KMS-11 (cell line): ENCODE measurements around the gene SNX10.

Experiments
- H2AFZ ChIP-seq: fragments of 200-600 bp; sonication (generic); 2 replicates; pipeline ENCODE4 v1.6.1; 2016; ENCODE audit warnings: antibody characterized with exemption, mixed run types, low read depth
- H3K27ac ChIP-seq: fragments of 200-600 bp; sonication (generic); 2 replicates; pipeline ENCODE4 v1.6.1; 2016; ENCODE audit warnings: mild to moderate bottlenecking, mixed run types
- H3K27me3 ChIP-seq: fragments of 200-600 bp; sonication (generic); 2 replicates; pipeline ENCODE4 v1.6.1; 2017; ENCODE audit warnings: mild to moderate bottlenecking, low read depth, mixed run types, moderate library complexity; ENCODE audit not compliant: insufficient read depth
- H3K36me3 ChIP-seq: fragments of 200-600 bp; sonication (generic); 2 replicates; pipeline ENCODE4 v1.6.1; 2017; ENCODE audit warnings: mild to moderate bottlenecking, mixed run types; ENCODE audit not compliant: insufficient read depth
- H3K4me1 ChIP-seq: fragments of 200-600 bp; sonication (generic); 2 replicates; pipeline ENCODE4 v1.6.1; 2016; ENCODE audit warnings: mild to moderate bottlenecking, low read depth, mixed run types; ENCODE audit not compliant: poor library complexity, severe bottlenecking
- H3K4me2 ChIP-seq: fragments of 200-600 bp; sonication (generic); 2 replicates; pipeline ENCODE4 v1.7.0; 2016; ENCODE audit warnings: mild to moderate bottlenecking, mixed run types
- H3K4me3 ChIP-seq: fragments of 200-600 bp; sonication (generic); IDR thresholded peaks from 2 replicates; pipeline ENCODE4 v1.6.1; 2017; ENCODE audit warnings: low read depth, low read length, mixed read lengths; ENCODE audit not compliant: insufficient read depth
- H3K79me2 ChIP-seq: fragments of 200-600 bp; sonication (generic); 2 replicates; pipeline ENCODE4 v1.6.1; 2016; ENCODE audit warnings: low read depth, mixed run types; ENCODE audit not compliant: insufficient read depth
- H3K9ac ChIP-seq: fragments of 200-600 bp; sonication (generic); 2 replicates; pipeline ENCODE4 v1.6.1; 2016; ENCODE audit warnings: mild to moderate bottlenecking, mixed run types
- H4K20me1 ChIP-seq: fragments of 200-600 bp; sonication (generic); 2 replicates; pipeline ENCODE4 v1.6.1; 2016; ENCODE audit warnings: mild to moderate bottlenecking, mixed run types; ENCODE audit not compliant: insufficient read depth
- TF ChIP-seq, protein P1 (sequence below): fragments of 200-600 bp; sonication (generic); conservative IDR thresholded peaks from 2 replicates; pipeline ENCODE4 v1.6.1; 2017; ENCODE audit warnings: low read depth, mild to moderate bottlenecking, antibody characterized with exemption, low read length, moderate library complexity, mixed read lengths

SNX10 gene

DNA sequence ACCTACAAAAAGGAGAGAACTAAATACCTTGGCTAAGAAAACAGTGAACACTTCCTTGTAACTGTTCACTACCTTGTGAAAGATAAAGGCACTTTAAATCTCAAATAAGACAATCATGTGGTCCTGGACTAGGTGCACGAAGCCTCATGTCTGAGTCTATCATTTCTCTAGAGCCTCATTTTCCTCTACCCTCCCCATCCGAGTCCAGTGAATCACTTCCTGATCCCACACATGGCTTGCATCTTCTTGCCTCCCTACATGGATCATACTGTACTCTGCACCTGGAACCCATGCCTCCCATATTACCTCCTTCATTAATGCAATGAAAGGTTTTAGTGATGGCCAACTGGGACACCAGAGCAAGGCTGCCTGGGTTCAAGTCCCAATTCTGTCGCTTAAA, 34.5 kb downstream of the SNX10 start:
- Histone ChIP-seq H3K36me3 (no peaks in the 10 kb centered on the region), H3K4me3 (no peak overlapping the region), H3K9ac (no peak overlapping the region), H3K27me3 (no peaks in the 10 kb centered on the region), H3K27ac (no peak overlapping the region), H4K20me1 (no peaks in the 10 kb centered on the region), H3K79me2 (no peaks in the 10 kb centered on the region), H2AFZ (no peak overlapping the region), H3K4me2 (no peak overlapping the region), H3K4me1 (peaks cover 8% of the 10 kb centered on the region)
- TF ChIP-seq, protein P1, sequence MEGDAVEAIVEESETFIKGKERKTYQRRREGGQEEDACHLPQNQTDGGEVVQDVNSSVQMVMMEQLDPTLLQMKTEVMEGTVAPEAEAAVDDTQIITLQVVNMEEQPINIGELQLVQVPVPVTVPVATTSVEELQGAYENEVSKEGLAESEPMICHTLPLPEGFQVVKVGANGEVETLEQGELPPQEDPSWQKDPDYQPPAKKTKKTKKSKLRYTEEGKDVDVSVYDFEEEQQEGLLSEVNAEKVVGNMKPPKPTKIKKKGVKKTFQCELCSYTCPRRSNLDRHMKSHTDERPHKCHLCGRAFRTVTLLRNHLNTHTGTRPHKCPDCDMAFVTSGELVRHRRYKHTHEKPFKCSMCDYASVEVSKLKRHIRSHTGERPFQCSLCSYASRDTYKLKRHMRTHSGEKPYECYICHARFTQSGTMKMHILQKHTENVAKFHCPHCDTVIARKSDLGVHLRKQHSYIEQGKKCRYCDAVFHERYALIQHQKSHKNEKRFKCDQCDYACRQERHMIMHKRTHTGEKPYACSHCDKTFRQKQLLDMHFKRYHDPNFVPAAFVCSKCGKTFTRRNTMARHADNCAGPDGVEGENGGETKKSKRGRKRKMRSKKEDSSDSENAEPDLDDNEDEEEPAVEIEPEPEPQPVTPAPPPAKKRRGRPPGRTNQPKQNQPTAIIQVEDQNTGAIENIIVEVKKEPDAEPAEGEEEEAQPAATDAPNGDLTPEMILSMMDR, result no peak

DNA sequence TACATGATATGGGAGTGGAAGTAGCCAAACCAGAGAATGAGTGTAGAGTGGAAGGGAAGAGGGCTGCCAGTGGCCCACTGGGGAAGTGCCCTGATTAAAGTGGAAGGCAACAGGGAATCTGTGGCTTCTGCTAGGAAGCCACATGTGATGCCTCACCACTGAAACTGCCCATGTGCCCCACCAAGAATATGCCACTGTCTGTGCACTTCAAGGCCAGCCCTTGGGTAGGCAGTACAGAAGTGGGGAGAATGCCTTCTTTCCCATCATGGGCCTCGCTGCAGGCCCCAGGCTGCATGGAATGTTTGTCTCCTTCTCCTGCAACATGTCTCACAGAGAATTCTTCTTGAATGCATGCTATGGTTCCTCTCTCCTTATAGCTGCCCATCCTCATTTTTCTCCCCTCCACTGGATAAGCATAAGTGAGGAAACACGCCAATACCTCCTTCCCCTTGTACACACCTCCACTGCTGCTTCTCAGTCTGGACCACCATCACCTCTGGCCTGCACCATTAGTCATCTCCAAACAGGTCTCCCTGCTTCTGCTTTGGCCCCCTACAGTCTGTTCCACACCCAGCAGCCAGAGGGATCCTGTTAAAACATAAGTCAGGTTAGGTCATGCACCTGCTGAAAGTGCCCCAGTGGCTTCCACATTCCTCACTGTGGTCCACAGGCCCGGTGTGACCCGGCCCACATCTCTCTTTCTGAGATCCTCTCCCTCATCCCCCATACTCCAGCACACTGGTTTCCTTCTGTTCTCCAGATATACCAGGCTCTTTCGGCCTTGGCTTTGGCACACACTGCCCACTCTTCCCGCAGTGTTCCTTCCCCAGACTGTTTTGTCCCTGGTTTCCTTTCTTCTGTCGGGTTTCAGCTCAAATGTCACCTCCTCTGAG, 37.1 kb downstream of the SNX10 start:
- Histone ChIP-seq H3K9ac (no peak overlapping the region), H3K36me3 (no peaks in the 10 kb centered on the region), H3K27me3 (no peaks in the 10 kb centered on the region), H4K20me1 (no peaks in the 10 kb centered on the region), H3K27ac (no peak overlapping the region), H3K4me3 (no peak overlapping the region), H3K79me2 (no peaks in the 10 kb centered on the region), H3K4me2 (no peak overlapping the region; the same call in 1 of the 2 replicates), H2AFZ (no peak overlapping the region), H3K4me1 (peaks cover 8% of the 10 kb centered on the region)
- TF ChIP-seq, protein P1, result no peak

DNA sequence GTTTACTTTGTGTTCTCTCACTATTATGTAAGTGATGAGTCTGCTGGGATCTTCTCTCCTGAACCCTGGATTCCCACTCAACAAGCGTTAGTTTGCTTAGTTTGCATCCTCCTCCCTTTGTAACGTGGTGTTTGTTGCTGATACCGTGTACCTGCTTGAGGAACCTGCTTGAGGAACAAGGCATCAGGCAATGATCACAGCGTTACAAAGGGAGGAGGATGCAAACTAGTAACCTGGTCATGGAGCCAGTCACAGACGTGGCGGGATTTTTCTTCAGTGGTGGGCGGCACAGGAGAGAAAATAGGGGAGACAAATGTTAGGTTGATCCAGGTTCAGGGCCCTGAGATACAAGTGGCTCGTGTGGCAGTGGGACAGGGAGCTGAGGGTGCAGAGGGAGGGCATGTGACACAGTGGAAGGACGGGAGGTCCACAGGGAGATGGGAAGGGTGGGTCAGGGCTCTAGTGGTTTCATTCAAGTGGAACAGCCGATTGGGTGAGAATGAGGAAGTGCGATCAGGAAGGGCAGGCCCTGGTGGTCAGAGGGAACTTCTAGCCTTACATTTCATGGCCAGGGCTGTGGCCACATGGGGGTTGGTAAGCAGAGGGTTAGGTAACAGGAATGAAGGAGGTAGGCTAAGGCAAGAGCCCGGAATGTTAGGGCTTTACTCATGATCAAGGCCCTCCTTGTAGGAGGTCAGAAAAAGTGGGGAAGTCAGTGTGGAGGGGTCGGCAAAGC, 38.0 kb downstream of the SNX10 start:
- H3K79me2 ChIP-seq, result no peaks in the 10 kb centered on the region
- H3K4me3 ChIP-seq, result no peak overlapping the region
- H4K20me1 ChIP-seq, result no peaks in the 10 kb centered on the region
- H3K9ac ChIP-seq, result no peak overlapping the region
- no peak overlapping the region for H2AFZ ChIP-seq
- no peaks in the 10 kb centered on the region for H3K27me3 ChIP-seq
- H3K4me2 ChIP-seq, result no peak overlapping the region
- no peaks in the 10 kb centered on the region for H3K36me3 ChIP-seq
- peaks cover 8% of the 10 kb centered on the region for H3K4me1 ChIP-seq
- TF ChIP-seq, protein P1, result no peak
- no peak overlapping the region for H3K27ac ChIP-seq

DNA sequence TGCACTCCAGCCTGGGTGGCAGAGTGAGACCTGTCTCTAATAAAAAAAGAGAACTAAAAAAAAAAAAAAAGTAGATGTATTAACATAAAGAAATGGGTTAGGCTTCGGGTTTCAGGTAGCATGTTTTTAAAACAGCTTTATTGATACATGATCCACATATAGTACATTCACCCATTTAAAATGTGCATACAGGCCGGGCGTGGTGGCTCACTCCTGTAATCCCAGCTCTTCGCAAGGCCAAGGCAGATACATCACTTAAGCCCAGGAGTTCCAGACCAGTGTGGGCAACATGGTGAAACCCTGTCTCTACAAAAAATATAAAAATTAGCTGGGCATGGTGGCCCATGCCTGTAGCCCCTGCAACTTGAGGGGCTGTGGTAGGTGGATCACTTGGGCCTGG, 39.5 kb downstream of the SNX10 start:
- TF ChIP-seq, protein P1, result no peak
- no peaks in the 10 kb centered on the region for H3K27me3 ChIP-seq
- no peaks in the 10 kb centered on the region for H4K20me1 ChIP-seq
- H3K9ac ChIP-seq, result no peak overlapping the region
- H3K4me1 ChIP-seq, result peaks cover 10% of the 10 kb centered on the region
- H2AFZ ChIP-seq, result no peak overlapping the region
- no peak overlapping the region for H3K4me2 ChIP-seq
- H3K36me3 ChIP-seq, result no peaks in the 10 kb centered on the region
- no peaks in the 10 kb centered on the region for H3K79me2 ChIP-seq
- no peak overlapping the region for H3K4me3 ChIP-seq
- H3K27ac ChIP-seq, result no peak overlapping the region
